ENCODE measurements around the gene ANAPC7.

The ANAPC7 gene

GRCh38 chr12:110352401-110352800 lies 51.1 kb downstream of the ANAPC7 start:
- H3K36me3 ChIP-seq (ENCODE audit: low read length) = peaks cover 7% of the 10 kb centered on the region; the same call in 1 of the 2 replicates
- TF ChIP-seq EZH2phosphoT487 (conservative IDR thresholded peaks at IDR 0.05; ENCODE audit: low read length) (no peak), CTCF (IDR thresholded peaks at IDR 0.05; ENCODE audit: insufficient read depth, low read length, poor library complexity, severe bottlenecking) (no peak)
- no peaks in the 10 kb centered on the region for H3K79me2 ChIP-seq (ENCODE audit: insufficient read depth, low read length)
- no peak overlapping the region for H3K4me2 ChIP-seq (ENCODE audit: low read depth, low read length, poor library complexity, severe bottlenecking)
- H3K27ac ChIP-seq (ENCODE audit: low read depth, low read length) = no peak overlapping the region
- H3K9me2 ChIP-seq (replicated peaks; ENCODE audit: insufficient read depth, low read length) = no peaks in the 10 kb centered on the region
- no peaks in the 10 kb centered on the region for H3K9me3 ChIP-seq (ENCODE audit: insufficient read depth, low read length)
- no peaks in the 10 kb centered on the region for H3K27me3 ChIP-seq (ENCODE audit: low read length)
- no peaks in the 10 kb centered on the region for H4K20me1 ChIP-seq (ENCODE audit: low read depth, low read length)
- no peak overlapping the region for H3K9ac ChIP-seq (ENCODE audit: low read length)
- no peak overlapping the region for H2AFZ ChIP-seq (ENCODE audit: low read depth, low read length, severe bottlenecking)
- H3K4me3 ChIP-seq (ENCODE audit: insufficient read depth, low read length, poor library complexity, severe bottlenecking) = no peak overlapping the region
- H3F3A ChIP-seq (ENCODE audit: insufficient read depth) = peaks cover 20% of the 10 kb centered on the region; the same call in 1 of the 2 replicates

GRCh38 chr12:110351119-110351518 lies 52.4 kb downstream of the ANAPC7 start:
- H3K9me2 ChIP-seq (replicated peaks; ENCODE audit: insufficient read depth, low read length) = no peaks in the 10 kb centered on the region
- no peaks in the 10 kb centered on the region for H4K20me1 ChIP-seq (ENCODE audit: low read depth, low read length)
- no peak overlapping the region for H3K27ac ChIP-seq (ENCODE audit: low read depth, low read length)
- no peaks in the 10 kb centered on the region for H3K9me3 ChIP-seq (ENCODE audit: insufficient read depth, low read length)
- no peak overlapping the region for H3K4me3 ChIP-seq (ENCODE audit: insufficient read depth, low read length, poor library complexity, severe bottlenecking)
- no peak overlapping the region for H3K4me2 ChIP-seq (ENCODE audit: low read depth, low read length, poor library complexity, severe bottlenecking)
- H2AFZ ChIP-seq (ENCODE audit: low read depth, low read length, severe bottlenecking) = no peak overlapping the region
- H3K9ac ChIP-seq (ENCODE audit: low read length) = no peak overlapping the region
- no peaks in the 10 kb centered on the region for H3K27me3 ChIP-seq (ENCODE audit: low read length)
- H3F3A ChIP-seq (ENCODE audit: insufficient read depth) = peaks cover 28% of the 10 kb centered on the region; the same call in 1 of the 2 replicates
- no peak for TF ChIP-seq EZH2phosphoT487 (conservative IDR thresholded peaks at IDR 0.05; ENCODE audit: low read length)
- TF ChIP-seq CTCF (IDR thresholded peaks at IDR 0.05; ENCODE audit: insufficient read depth, low read length, poor library complexity, severe bottlenecking) = no peak
- no peaks in the 10 kb centered on the region for H3K79me2 ChIP-seq (ENCODE audit: insufficient read depth, low read length)
- peaks cover 15% of the 10 kb centered on the region; the same call in 1 of the 2 replicates for H3K36me3 ChIP-seq (ENCODE audit: low read length)

- Histone ChIP-seq H3K27ac (ENCODE audit: low read depth, low read length) (no peak overlapping the region), H3F3A (ENCODE audit: insufficient read depth) (peaks cover 28% of the 10 kb centered on the region; the same call in 1 of the 2 replicates), H3K36me3 (ENCODE audit: low read length) (peaks cover 26% of the 10 kb centered on the region), H3K9ac (ENCODE audit: low read length) (no peak overlapping the region), H3K9me2 (replicated peaks; ENCODE audit: insufficient read depth, low read length) (no peaks in the 10 kb centered on the region), H3K4me2 (ENCODE audit: low read depth, low read length, poor library complexity, severe bottlenecking) (no peak overlapping the region), H4K20me1 (ENCODE audit: low read depth, low read length) (no peaks in the 10 kb centered on the region), H3K9me3 (ENCODE audit: insufficient read depth, low read length) (no peaks in the 10 kb centered on the region), H3K27me3 (ENCODE audit: low read length) (no peaks in the 10 kb centered on the region), H3K79me2 (ENCODE audit: insufficient read depth, low read length) (no peaks in the 10 kb centered on the region), H3K4me3 (ENCODE audit: insufficient read depth, low read length, poor library complexity, severe bottlenecking) (no peak overlapping the region), H2AFZ (ENCODE audit: low read depth, low read length, severe bottlenecking) (no peak overlapping the region)
- no peak for TF ChIP-seq EZH2phosphoT487 (conservative IDR thresholded peaks at IDR 0.05; ENCODE audit: low read length)
- TF ChIP-seq CTCF (IDR thresholded peaks at IDR 0.05; ENCODE audit: insufficient read depth, low read length, poor library complexity, severe bottlenecking) = no peak
These were observed 53.9 kb downstream of the ANAPC7 start for GRCh38 chr12:110349514-110350151.

Data from SU-DHL-6 (cell line).